MCF 10A (cell line): ENCODE results near the gene CILP. TPM values are rescaled to one million over a fixed set of nuclear protein-coding genes. Genes with fewer than 3 reads are reported as not detected.

ENCODE experiments used
- BruUV-seq: library from RNA; stranded (reverse); fragments of 400-500 nt; replicated peaks from 2 replicates; lab custom pipeline; 2021; lab: Mats Ljungman, UMichigan
- CTCF ChIA-PET: fragments of 300-600 bp; sonication (Branson Sonifier 250); formaldehyde crosslinking; extraction: SDS; loops from one replicate; lab custom pipeline; 2021; ENCODE audit warnings: antibody characterized with exemption, inconsistent platforms; lab: Yijun Ruan, JAX
- POLR2A ChIA-PET: fragments of 300-600, 350-650 bp; sonication (Branson Sonifier 250); formaldehyde crosslinking; extraction: SDS; loops from one replicate; lab custom pipeline; 2020; ENCODE audit warnings: antibody characterized with exemption, inconsistent platforms; lab: Yijun Ruan, JAX
- DNase-seq: peaks from one replicate; pipeline ENCODE4 v3.0.0-alpha.2; 2018; ENCODE audit not compliant: unreplicated experiment
- H3K27ac Mint-ChIP-seq: one replicate; pipeline ENCODE4 v1.8.0; 2022; ENCODE audit warnings: mild to moderate bottlenecking, low read depth, mixed read lengths; ENCODE audit not compliant: unreplicated experiment
- H3K27me3 Mint-ChIP-seq: one replicate; pipeline ENCODE4 v1.8.0; 2022; ENCODE audit warnings: mixed read lengths; ENCODE audit not compliant: insufficient read depth, unreplicated experiment
- H3K36me3 Mint-ChIP-seq: one replicate; pipeline ENCODE4 v1.8.0; 2022; ENCODE audit warnings: mild to moderate bottlenecking, moderate library complexity, mixed read lengths; ENCODE audit not compliant: insufficient read depth, unreplicated experiment
- H3K4me1 Mint-ChIP-seq: one replicate; pipeline ENCODE4 v1.8.0; 2022; ENCODE audit warnings: mixed read lengths; ENCODE audit not compliant: insufficient read depth, unreplicated experiment
- H3K4me3 Mint-ChIP-seq: one replicate; pipeline ENCODE4 v1.8.0; 2022; ENCODE audit warnings: mild to moderate bottlenecking, moderate library complexity, mixed read lengths; ENCODE audit not compliant: unreplicated experiment
- H3K9me3 Mint-ChIP-seq: one replicate; pipeline ENCODE4 v1.8.0; 2022; ENCODE audit warnings: mixed read lengths; ENCODE audit not compliant: unreplicated experiment
- CTCF ChIP-seq: fragments of 200-600 bp; IDR thresholded peaks from one replicate; pipeline ENCODE4 v1.8.0; 2022; ENCODE audit warnings: antibody characterized with exemption, mild to moderate bottlenecking; ENCODE audit not compliant: unreplicated experiment
- intact Hi-C: fragments of 100-400 bp; cut with micrococcal nuclease; formaldehyde crosslinking; loops from 2 replicates; pipeline ENCODE4 v1.14.1; 2022
- total RNA-seq: library from RNA; stranded (reverse); gene quantifications from 2 replicates; pipeline ENCODE4 v1.2.3, GENCODE V29; 2022

Gene CILP
- total RNA-seq, 1 experiment from 2014 or later = not detected

GRCh38 chr15:65147902-65148301 lies 63.4 kb downstream of the CILP start:
- BruUV-seq = no TSS peak
- Mint-ChIP-seq H3K9me3 (no peaks in the 10 kb centered on the region), H3K27ac (no peak overlapping the region), H3K4me3 (no peak overlapping the region), H3K36me3 (peaks cover 61% of the 10 kb centered on the region), H3K27me3 (no peaks in the 10 kb centered on the region), H3K4me1 (no peaks in the 10 kb centered on the region)
- CTCF ChIA-PET = interaction anchor here (1.2 kb wide), 1 partner anchor 14 kb away, joined by 3 read pairs; the partner anchor contains the start of gene PDCD7
- POLR2A ChIA-PET = interaction anchor here (0.9 to 1.3 kb wide), 3 partner anchors 14 to 38 kb away, joined by 3 to 4 read pairs (median 3); partner anchors contain the start of genes CLPX and PDCD7
- no peak for TF ChIP-seq CTCF
- intact Hi-C loops = no loop called here
- no peak for DNase-seq

GRCh38 chr15:65146438-65146837 lies 64.8 kb downstream of the CILP start:
- DNase-seq = no peak
- Mint-ChIP-seq H3K4me1 (no peaks in the 10 kb centered on the region), H3K36me3 (peaks cover 46% of the 10 kb centered on the region), H3K27me3 (no peaks in the 10 kb centered on the region), H3K27ac (no peak overlapping the region), H3K4me3 (no peak overlapping the region), H3K9me3 (no peaks in the 10 kb centered on the region)
- ChIA-PET CTCF (no interaction called here), POLR2A (interaction anchor here (0.6 to 1.3 kb wide), 2 partner anchors 39 to 123 kb away, joined by 3 read pairs; partner anchors contain the start of gene CLPX)
- no TSS peak for BruUV-seq
- intact Hi-C loops = no loop called here
- no peak for TF ChIP-seq CTCF

Other genes starting within 250 kb of the CILP start
- 63.1 and 70.4 TPM in 2 replicates for gene SPG21, start 221.6 kb downstream of the CILP start, total RNA-seq
- 14.9 and 15.9 TPM in 2 replicates for gene MTFMT, start 181.8 kb downstream of the CILP start, total RNA-seq
- gene SLC51B, start 166.1 kb downstream of the CILP start, total RNA-seq = not detected in 2 replicates
- gene RASL12, start 143.5 kb downstream of the CILP start, total RNA-seq = not detected in 2 replicates
- gene KBTBD13, start 134.7 kb downstream of the CILP start, total RNA-seq = not detected in 2 replicates
- gene UBAP1L, start 96.3 kb downstream of the CILP start, total RNA-seq = 3.0 and 3.5 TPM in 2 replicates
- 26.3 and 31.0 TPM in 2 replicates for gene PDCD7, start 77.7 kb downstream of the CILP start, total RNA-seq
- gene CLPX, start 26.1 kb downstream of the CILP start, total RNA-seq = 47.9 and 48.9 TPM in 2 replicates
- gene PARP16, start 75.4 kb upstream of the CILP start, total RNA-seq = 5.9 and 6.1 TPM in 2 replicates
- gene RNU5A-1, start 84.6 kb upstream of the CILP start, total RNA-seq = not detected in 2 replicates
- gene RNU5B-1, start 93.2 kb upstream of the CILP start, total RNA-seq = not detected in 2 replicates
- not detected in 2 replicates for gene IGDCC3, start 166.5 kb upstream of the CILP start, total RNA-seq
- gene IGDCC4, start 211.5 kb upstream of the CILP start, total RNA-seq = 0.12 TPM in 1 of 2 replicates, not detected in the other